ENCODE measurements around the gene SRGAP3.

Gene SRGAP3

GRCh38 chr3:9024341-9024740 is 225.1 kb downstream of the SRGAP3 start:
- H3K9me3 ChIP-seq (ENCODE audit: control insufficient read depth, insufficient read depth, low read length): no peaks in the 10 kb centered on the region
- no peak overlapping the region for H3K9ac ChIP-seq (ENCODE audit: low read depth, low read length)

GRCh38 chr3:9023226-9023590 is 226.2 kb downstream of the SRGAP3 start:
- Histone ChIP-seq H3K36me3 (ENCODE audit: insufficient read depth, low read length) (no peaks in the 10 kb centered on the region), H3K9me3 (ENCODE audit: control insufficient read depth, insufficient read depth, low read length) (no peaks in the 10 kb centered on the region), H3K9ac (ENCODE audit: low read depth, low read length) (no peak overlapping the region), H3K4me1 (ENCODE audit: insufficient read depth, low read length) (no peaks in the 10 kb centered on the region)

More at GRCh38 chr3:9024341-9024740, 225.1 kb downstream of the SRGAP3 start:
- no peaks in the 10 kb centered on the region for H3K4me1 ChIP-seq (ENCODE audit: insufficient read depth, low read length)
- no peaks in the 10 kb centered on the region for H3K36me3 ChIP-seq (ENCODE audit: insufficient read depth, low read length)

GRCh38 chr3:9022305-9023225 is 226.9 kb downstream of the SRGAP3 start:
- Histone ChIP-seq H3K9me3 (ENCODE audit: control insufficient read depth, insufficient read depth, low read length) (no peaks in the 10 kb centered on the region), H3K4me1 (ENCODE audit: insufficient read depth, low read length) (no peaks in the 10 kb centered on the region), H3K36me3 (ENCODE audit: insufficient read depth, low read length) (no peaks in the 10 kb centered on the region), H3K9ac (ENCODE audit: low read depth, low read length) (no peak overlapping the region)

GRCh38 chr3:9021271-9022009 is 228.0 kb downstream of the SRGAP3 start:
- Histone ChIP-seq H3K9me3 (ENCODE audit: control insufficient read depth, insufficient read depth, low read length) (no peaks in the 10 kb centered on the region), H3K36me3 (ENCODE audit: insufficient read depth, low read length) (no peaks in the 10 kb centered on the region), H3K9ac (ENCODE audit: low read depth, low read length) (no peak overlapping the region), H3K4me1 (ENCODE audit: insufficient read depth, low read length) (no peaks in the 10 kb centered on the region)

GRCh38 chr3:9020426-9020825 is 229.0 kb downstream of the SRGAP3 start:
- H3K4me1 ChIP-seq (ENCODE audit: insufficient read depth, low read length): no peaks in the 10 kb centered on the region
- H3K9ac ChIP-seq (ENCODE audit: low read depth, low read length): no peak overlapping the region
- H3K36me3 ChIP-seq (ENCODE audit: insufficient read depth, low read length): no peaks in the 10 kb centered on the region
- no peaks in the 10 kb centered on the region for H3K9me3 ChIP-seq (ENCODE audit: control insufficient read depth, insufficient read depth, low read length)

- H3K9ac ChIP-seq (ENCODE audit: low read depth, low read length): no peak overlapping the region
- no peaks in the 10 kb centered on the region for H3K4me1 ChIP-seq (ENCODE audit: insufficient read depth, low read length)
- no peaks in the 10 kb centered on the region for H3K9me3 ChIP-seq (ENCODE audit: control insufficient read depth, insufficient read depth, low read length)
- no peaks in the 10 kb centered on the region for H3K36me3 ChIP-seq (ENCODE audit: insufficient read depth, low read length)
These were observed 230.0 kb downstream of the SRGAP3 start for GRCh38 chr3:9019259-9019961.

- no peak overlapping the region for H3K9ac ChIP-seq (ENCODE audit: low read depth, low read length)
- no peaks in the 10 kb centered on the region for H3K36me3 ChIP-seq (ENCODE audit: insufficient read depth, low read length)
- no peaks in the 10 kb centered on the region for H3K4me1 ChIP-seq (ENCODE audit: insufficient read depth, low read length)
- H3K9me3 ChIP-seq (ENCODE audit: control insufficient read depth, insufficient read depth, low read length): no peaks in the 10 kb centered on the region
These were observed 234.2 kb downstream of the SRGAP3 start for GRCh38 chr3:9015250-9015649.

GRCh38 chr3:9013782-9014563 is 235.5 kb downstream of the SRGAP3 start:
- no peaks in the 10 kb centered on the region for H3K9me3 ChIP-seq (ENCODE audit: control insufficient read depth, insufficient read depth, low read length)
- no peak overlapping the region for H3K9ac ChIP-seq (ENCODE audit: low read depth, low read length)
- H3K36me3 ChIP-seq (ENCODE audit: insufficient read depth, low read length): no peaks in the 10 kb centered on the region
- H3K4me1 ChIP-seq (ENCODE audit: insufficient read depth, low read length): no peaks in the 10 kb centered on the region

GRCh38 chr3:9012521-9012920 is 236.9 kb downstream of the SRGAP3 start:
- H3K36me3 ChIP-seq (ENCODE audit: insufficient read depth, low read length): no peaks in the 10 kb centered on the region
- H3K4me1 ChIP-seq (ENCODE audit: insufficient read depth, low read length): no peaks in the 10 kb centered on the region
- H3K9me3 ChIP-seq (ENCODE audit: control insufficient read depth, insufficient read depth, low read length): no peaks in the 10 kb centered on the region
- H3K9ac ChIP-seq (ENCODE audit: low read depth, low read length): no peak overlapping the region

- H3K9ac ChIP-seq (ENCODE audit: low read depth, low read length): no peak overlapping the region
- H3K9me3 ChIP-seq (ENCODE audit: control insufficient read depth, insufficient read depth, low read length): no peaks in the 10 kb centered on the region
- H3K4me1 ChIP-seq (ENCODE audit: insufficient read depth, low read length): no peaks in the 10 kb centered on the region
- H3K36me3 ChIP-seq (ENCODE audit: insufficient read depth, low read length): no peaks in the 10 kb centered on the region
These were observed 239.4 kb downstream of the SRGAP3 start for GRCh38 chr3:9009976-9010545.

GRCh38 chr3:9008550-9009255 is 240.7 kb downstream of the SRGAP3 start:
- no peaks in the 10 kb centered on the region for H3K36me3 ChIP-seq (ENCODE audit: insufficient read depth, low read length)
- H3K4me1 ChIP-seq (ENCODE audit: insufficient read depth, low read length): no peaks in the 10 kb centered on the region
- no peaks in the 10 kb centered on the region for H3K9me3 ChIP-seq (ENCODE audit: control insufficient read depth, insufficient read depth, low read length)
- H3K9ac ChIP-seq (ENCODE audit: low read depth, low read length): no peak overlapping the region

- H3K9me3 ChIP-seq (ENCODE audit: control insufficient read depth, insufficient read depth, low read length): no peaks in the 10 kb centered on the region
- no peaks in the 10 kb centered on the region for H3K4me1 ChIP-seq (ENCODE audit: insufficient read depth, low read length)
- no peaks in the 10 kb centered on the region for H3K36me3 ChIP-seq (ENCODE audit: insufficient read depth, low read length)
- H3K9ac ChIP-seq (ENCODE audit: low read depth, low read length): no peak overlapping the region
These were observed 241.5 kb downstream of the SRGAP3 start for GRCh38 chr3:9007928-9008327.

- no peaks in the 10 kb centered on the region for H3K36me3 ChIP-seq (ENCODE audit: insufficient read depth, low read length)
- H3K9ac ChIP-seq (ENCODE audit: low read depth, low read length): no peak overlapping the region
- H3K9me3 ChIP-seq (ENCODE audit: control insufficient read depth, insufficient read depth, low read length): no peaks in the 10 kb centered on the region
- H3K4me1 ChIP-seq (ENCODE audit: insufficient read depth, low read length): no peaks in the 10 kb centered on the region
These were observed 242.2 kb downstream of the SRGAP3 start for GRCh38 chr3:9007213-9007612.

Data from ES-I3 (cell line).